ENCODE data around the gene PFKM. TPM values are rescaled to one million over a fixed set of nuclear protein-coding genes. Genes with fewer than 3 reads are reported as not detected.

PFKM gene
- total and polyA plus RNA-seq, 2 of the 4 experiments (the other 2 are of a cell fraction), result 56.7 to 82.6 TPM

DNA sequence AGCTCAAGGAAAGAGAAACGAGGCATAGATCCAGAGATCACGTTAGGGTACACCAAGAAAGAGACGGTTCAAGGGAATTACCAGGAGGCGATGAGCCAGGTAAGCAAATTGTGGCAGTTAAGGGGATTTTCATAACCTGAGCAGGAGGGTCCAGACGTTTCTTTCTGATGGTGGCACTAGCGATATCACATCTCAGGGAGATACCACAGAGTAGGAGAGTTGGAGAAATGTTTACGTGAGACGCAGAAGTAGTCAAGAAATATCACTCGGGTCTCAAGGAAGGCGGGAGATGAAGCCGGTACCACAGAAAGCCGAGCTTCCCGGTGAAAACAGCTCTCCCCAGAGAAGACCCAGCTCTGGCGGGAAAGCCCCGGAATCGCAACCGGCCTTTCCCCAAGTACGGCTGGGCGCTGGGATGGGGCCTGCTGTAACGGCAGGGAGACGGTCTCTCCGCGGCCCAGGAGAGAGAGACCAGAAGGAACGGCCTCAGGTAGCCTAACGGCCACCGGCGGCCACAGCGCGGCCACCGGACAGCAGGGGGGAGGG, 13.8 kb upstream of the PFKM start:
- Histone ChIP-seq H3K4me2 (ENCODE audit: low read depth, low read length) (peak overlapping the region; percentile 99), H3K56ac (ENCODE audit: extremely low read depth, insufficient read depth, low read length) (peak overlapping the region; percentile 71), H2BK20ac (ENCODE audit: low read depth, low read length) (no peak overlapping the region), H3K27me3 (ENCODE audit: control insufficient read depth, insufficient read depth, low read length) (no peaks in the 10 kb centered on the region), H2AK5ac (ENCODE audit: low read depth, low read length) (peak overlapping the region; percentile 3), H2AFZ (replicated peaks; ENCODE audit: low read length, poor library complexity) (peak overlapping the region; percentile 99), H4K8ac (ENCODE audit: low read depth in 2 of 2, low read length in 2 of 2) (peak overlapping the region; percentile 98 to 100), H3K79me1 (ENCODE audit: low read depth in 1 of 2, low read length in 2 of 2) (peaks cover 18 to 33% of the 10 kb centered on the region in 2 experiments), H4K20me1 (ENCODE audit: insufficient read depth, low read length) (no peaks in the 10 kb centered on the region), H3K36me3 (ENCODE audit: control insufficient read depth, insufficient read depth, low read length) (no peaks in the 10 kb centered on the region), H3K4ac (ENCODE audit: low read depth, low read length) (peak overlapping the region; percentile 95), H4K5ac (ENCODE audit: low read depth, low read length) (peak overlapping the region; percentile 38), H2BK5ac (ENCODE audit: low read depth, low read length, poor library complexity, severe bottlenecking) (peak overlapping the region; percentile 93), H3K9me1 (ENCODE audit: insufficient read depth, low read length) (0 out of 2 replicates have a peak, but pooled peaks cover 3% of the 10 kb centered on the region), H3K4me3 (ENCODE audit: insufficient read depth, low read depth, low read length) (peak overlapping the region; percentile 83), H3K9ac (ENCODE audit: low read depth, low read length) (peak overlapping the region; percentile 73), H3K9me3 (ENCODE audit: control insufficient read depth, insufficient read depth, low read length) (no peaks in the 10 kb centered on the region), H3K27ac (ENCODE audit: insufficient read depth, low read length) (peak overlapping the region; percentile 93), H3K23ac (ENCODE audit: low read depth, low read length) (peak overlapping the region; percentile 100), H2BK15ac (ENCODE audit: low read depth, low read length) (no peak overlapping the region), H2BK120ac (ENCODE audit: low read depth, low read length) (peak overlapping the region; percentile 60), H4K91ac (ENCODE audit: insufficient read depth, low read depth, low read length) (peak overlapping the region; percentile 95), H2AK9ac (replicated peaks; ENCODE audit: low read depth, low read length, poor library complexity) (peak overlapping the region; percentile 91), H3K4me1 (ENCODE audit: control insufficient read depth, insufficient read depth, low read length) (peaks cover 7% of the 10 kb centered on the region), H3K14ac (replicated peaks; ENCODE audit: low read depth, low read length) (peak overlapping the region; percentile 85), H3K18ac (ENCODE audit: low read depth, low read length) (peak overlapping the region; percentile 32; the same call in 1 of the 2 replicates)
- 0% methylated on average over 14 of the region's 30 CpGs; no CpG with 5 or more reads in 1 of the 2 experiments for WGBS, 2 experiments (ENCODE audit: extremely low coverage in 2 of 2, insufficient read length in 1 of 2)
- POLR2A ChIA-PET (ENCODE audit: unreplicated experiment), result no interaction called here
- peak; percentile 30 for DNase-seq
- dilution Hi-C loops (cut with HindIII; ENCODE audit: low sequenced_read_pairs, unreplicated experiment), result no loop called here
- ATAC-seq (ENCODE audit: low read depth), result no peak; the same call in 1 of the 2 replicates
- no peak for TF ChIP-seq MAZ (IDR thresholded peaks at IDR 0.05; ENCODE audit: borderline replicate concordance, low read depth, low read length)
- TF ChIP-seq USF2 (IDR thresholded peaks at IDR 0.05; ENCODE audit: low read depth, low read length), result no peak
- no peak for TF ChIP-seq CEBPB (IDR thresholded peaks at IDR 0.05; ENCODE audit: low read depth, low read length)
- TF ChIP-seq ELK1 (IDR thresholded peaks at IDR 0.05; ENCODE audit: borderline replicate concordance, low read depth, low read length), result no peak
- no TSS peak for BruUV-seq (replicated peaks)
- intact Hi-C loops (cut with micrococcal nuclease), result no loop called here
- CTCF ChIA-PET, result interaction anchor here (1.0 kb wide), 1 partner anchor 14 kb away, joined by 3 read pairs; the partner anchor contains the start of gene PFKM
- in situ Hi-C loops (cut with MboI; ENCODE audit: low sequenced_read_pairs), result no loop called here
